Ascending aorta (tissue), 2 donors: ENCODE data around the gene ZSWIM9. TPM values are rescaled to one million over a fixed set of nuclear protein-coding genes. Genes with fewer than 3 reads are reported as not detected.

Source experiments
- DNase-seq, 2 donors: peaks; one replicate each; pipeline ENCODE4 v3.0.0-alpha.2; 2019; ENCODE audit warnings: low spot score in 2 of 2
- H3K27ac ChIP-seq, 2 donors: fragments of 200-600 bp; sonication (generic); one replicate each; pipeline ENCODE4 v1.5.1; 2016 to 2017; ENCODE audit warnings: mild to moderate bottlenecking in 1 of 2
- H3K27me3 ChIP-seq: fragments of 200-600 bp; sonication (generic); one replicate; pipeline ENCODE4 v1.5.1; 2017
- H3K36me3 ChIP-seq, 2 donors: fragments of 200-600 bp; sonication (generic); one replicate each; pipeline ENCODE4 v1.5.1; 2016
- H3K4me1 ChIP-seq, 2 donors: fragments of 200-600 bp; sonication (generic); one replicate each; pipeline ENCODE4 v1.5.1; 2016 to 2017; ENCODE audit warnings: mild to moderate bottlenecking in 1 of 2
- H3K4me3 ChIP-seq, 2 donors: fragments of 200-600 bp; sonication (generic); one replicate each; pipeline ENCODE4 v1.5.1; 2016 to 2017; ENCODE audit warnings: mild to moderate bottlenecking in 1 of 2
- H3K9me3 ChIP-seq, 2 donors: fragments of 200-600 bp; sonication (generic); one replicate each; pipeline ENCODE4 v1.5.1; 2016
- CTCF ChIP-seq, 3 experiments: fragments of 200-600 bp in 2 of 3; fragments of 450-650 bp in 1 of 3; sonication (generic) in 2 of 3; IDR thresholded peaks; one replicate each; pipeline ENCODE4 v1.5.1; 2016 to 2019; ENCODE audit warnings: antibody characterized with exemption in 3 of 3, mild to moderate bottlenecking in 1 of 3, moderate library complexity in 1 of 3
- intact Hi-C: fragments of 100-400 bp; cut with DNase I; formaldehyde crosslinking; loops from one replicate; pipeline ENCODE4 v1.15.1; 2023
- total RNA-seq: library from RNA; depleted of rRNA; stranded (reverse); fragments of >200 nt; gene quantifications from one replicate; pipeline ENCODE4 v1.1.0, GENCODE V29; 2016

Gene ZSWIM9
- total RNA-seq, 1 donor from 2014 or later, result 16.0 TPM

- no peaks in the 10 kb centered on the region for H3K4me1 ChIP-seq
- no peaks in the 10 kb centered on the region for H3K9me3 ChIP-seq
- DNase-seq, result peak in 1 of 2 donors; percentile 44
- H3K36me3 ChIP-seq, result peaks cover 4 to 5% of the 10 kb centered on the region in 2 donors
- H3K27me3 ChIP-seq, result no peaks in the 10 kb centered on the region
- no peak for TF ChIP-seq CTCF (IDR thresholded peaks at IDR 0.05)
- intact Hi-C loops, result no loop called here
- no peak overlapping the region for H3K4me3 ChIP-seq
- H3K27ac ChIP-seq, result no peak overlapping the region
Observed at GRCh38 chr19:48192750-48193149, 22.3 kb downstream of the ZSWIM9 start.

- Histone ChIP-seq H3K4me3 (no peak overlapping the region), H3K36me3 (no peaks in the 10 kb centered on the region), H3K27ac (no peak overlapping the region), H3K9me3 (no peaks in the 10 kb centered on the region), H3K27me3 (no peaks in the 10 kb centered on the region), H3K4me1 (no peaks in the 10 kb centered on the region)
- DNase-seq, result peak in 1 of 2 donors; percentile 60
- TF ChIP-seq CTCF (IDR thresholded peaks at IDR 0.05), result peak in 2 of 3 experiments; percentile 42 to 52
- intact Hi-C loops, result no loop called here
Observed at GRCh38 chr19:48194041-48194843, 23.8 kb downstream of the ZSWIM9 start.

DNA sequence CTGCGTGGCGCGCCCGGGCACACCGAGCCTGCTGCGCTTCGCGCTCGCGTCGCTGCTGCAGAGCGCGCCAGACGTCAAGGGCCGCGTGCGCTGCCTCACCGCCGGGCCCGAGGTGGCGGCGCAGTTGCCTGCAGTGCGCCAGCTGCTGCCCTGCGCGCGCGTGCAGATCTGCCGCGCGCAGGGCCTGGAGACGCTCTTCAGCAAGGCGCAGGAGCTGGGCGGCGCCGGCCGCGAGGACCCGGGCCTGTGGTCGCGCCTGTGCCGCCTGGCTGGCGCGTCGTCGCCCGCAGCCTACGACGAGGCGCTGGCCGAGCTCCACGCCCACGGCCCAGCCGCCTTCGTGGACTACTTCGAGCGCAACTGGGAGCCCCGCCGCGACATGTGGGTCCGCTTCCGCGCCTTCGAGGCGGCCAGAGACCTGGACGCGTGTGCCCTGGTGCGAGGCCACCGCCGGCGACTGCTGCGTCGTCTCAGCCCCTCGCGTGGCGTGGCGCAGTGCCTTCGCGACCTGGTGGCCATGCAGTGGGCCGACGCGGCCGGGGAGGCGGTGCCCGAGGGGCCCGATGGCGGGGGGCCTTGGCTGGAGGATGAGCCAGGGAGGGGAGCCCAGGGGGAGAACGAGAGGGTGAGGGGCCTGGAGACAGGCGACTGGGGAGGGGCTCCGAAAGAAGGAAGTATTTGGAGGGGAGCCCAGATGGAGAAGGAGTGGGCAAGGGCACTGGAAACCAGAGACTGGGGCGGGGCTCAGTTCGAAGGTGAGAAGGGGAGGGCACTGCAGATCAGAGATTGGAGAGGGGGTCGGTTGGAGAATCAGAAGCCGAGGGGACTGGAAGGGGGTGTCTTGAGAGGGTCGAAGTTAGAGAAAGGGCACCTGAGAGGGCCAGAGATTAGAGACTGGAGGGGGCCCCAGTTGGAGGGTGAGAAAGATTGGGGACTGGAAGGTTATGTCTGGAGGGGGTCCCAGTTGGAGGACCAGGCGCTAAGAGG lies 24.7 kb downstream of the ZSWIM9 start:
- H3K9me3 ChIP-seq, result no peaks in the 10 kb centered on the region
- H3K4me1 ChIP-seq, result no peaks in the 10 kb centered on the region
- no peak overlapping the region for H3K4me3 ChIP-seq
- H3K27me3 ChIP-seq, result no peaks in the 10 kb centered on the region
- intact Hi-C loops, result no loop called here
- no peak for DNase-seq
- no peak for TF ChIP-seq CTCF (IDR thresholded peaks at IDR 0.05)
- H3K36me3 ChIP-seq, result no peaks in the 10 kb centered on the region
- H3K27ac ChIP-seq, result no peak overlapping the region

GRCh38 chr19:48196321-48196763 lies 25.9 kb downstream of the ZSWIM9 start:
- Histone ChIP-seq H3K9me3 (no peaks in the 10 kb centered on the region), H3K4me1 (no peaks in the 10 kb centered on the region), H3K4me3 (no peak overlapping the region), H3K36me3 (no peaks in the 10 kb centered on the region), H3K27me3 (no peaks in the 10 kb centered on the region), H3K27ac (no peak overlapping the region)
- intact Hi-C loops, result no loop called here
- TF ChIP-seq CTCF (IDR thresholded peaks at IDR 0.05), result no peak
- no peak for DNase-seq

- Histone ChIP-seq H3K4me1 (no peaks in the 10 kb centered on the region), H3K9me3 (no peaks in the 10 kb centered on the region), H3K27ac (no peak overlapping the region), H3K27me3 (no peaks in the 10 kb centered on the region), H3K36me3 (no peaks in the 10 kb centered on the region), H3K4me3 (no peak overlapping the region)
- no peak for DNase-seq
- intact Hi-C loops, result no loop called here
- TF ChIP-seq CTCF (IDR thresholded peaks at IDR 0.05), result no peak
Observed at GRCh38 chr19:48196933-48197665, 26.6 kb downstream of the ZSWIM9 start.
